ENCODE results near the gene PCBP3.
A peak's percentile ranks its signal among the peaks of the same experiment; 100 is the strongest.

PCBP3 gene

DNA sequence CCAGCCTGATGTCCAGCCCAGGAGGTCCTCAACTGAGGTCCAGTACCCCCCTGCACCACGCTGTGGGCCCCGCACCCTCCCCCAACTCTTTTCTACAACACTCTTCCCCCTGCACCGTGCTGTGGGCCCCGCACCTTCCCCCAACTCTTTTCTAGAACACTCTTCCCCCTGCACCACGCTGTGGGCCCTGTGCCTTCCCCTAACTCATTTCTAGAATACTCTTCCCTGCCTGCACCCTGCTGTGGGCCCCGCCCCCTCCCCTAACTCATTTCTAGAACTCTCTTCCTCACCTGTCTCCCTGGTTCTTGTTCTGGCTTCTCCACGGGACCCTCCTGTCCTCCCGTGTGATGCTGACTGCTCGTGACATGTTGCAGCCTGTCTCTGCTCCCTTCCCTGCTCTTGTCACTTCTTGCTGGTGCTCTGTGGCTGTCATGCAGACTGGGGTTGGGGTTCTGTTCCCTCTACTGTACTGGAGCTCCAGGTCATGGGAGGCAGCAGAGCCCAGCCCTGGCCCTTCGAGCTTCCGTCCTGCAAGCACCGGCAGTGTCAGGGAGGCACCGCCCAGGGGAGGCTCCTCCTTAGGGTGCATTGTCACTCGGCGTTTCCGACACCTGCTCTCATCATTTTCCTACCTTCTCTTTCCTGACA is 177.9 kb downstream of the PCBP3 start:
- Histone ChIP-seq H3K36me3 (ENCODE audit: insufficient read depth, insufficient read length, low read length) (no peaks in the 10 kb centered on the region), H3K4me3 (ENCODE audit: insufficient read length, low read depth) (no peak overlapping the region), H3K27me3 (ENCODE audit: insufficient read depth, insufficient read length) (peaks cover 6% of the 10 kb centered on the region), H3K9me3 (ENCODE audit: insufficient read depth, low read length) (no peaks in the 10 kb centered on the region), H3K4me1 (ENCODE audit: insufficient read depth, insufficient read length) (peaks cover 15% of the 10 kb centered on the region), H3K9ac (ENCODE audit: insufficient read length, low read depth) (peak overlapping the region; percentile 27)
- TF ChIP-seq ZNF274 (IDR thresholded peaks at IDR 0.05; ENCODE audit: low read depth, low read length) (no peak), YY1 (IDR thresholded peaks at IDR 0.05; ENCODE audit: insufficient read depth, insufficient read length) (no peak), SUZ12 (IDR thresholded peaks at IDR 0.05; ENCODE audit: extremely low read depth, insufficient read depth, insufficient read length) (no peak)
- no peak for DNase-seq (ENCODE audit: low read depth, low spot score)

DNA sequence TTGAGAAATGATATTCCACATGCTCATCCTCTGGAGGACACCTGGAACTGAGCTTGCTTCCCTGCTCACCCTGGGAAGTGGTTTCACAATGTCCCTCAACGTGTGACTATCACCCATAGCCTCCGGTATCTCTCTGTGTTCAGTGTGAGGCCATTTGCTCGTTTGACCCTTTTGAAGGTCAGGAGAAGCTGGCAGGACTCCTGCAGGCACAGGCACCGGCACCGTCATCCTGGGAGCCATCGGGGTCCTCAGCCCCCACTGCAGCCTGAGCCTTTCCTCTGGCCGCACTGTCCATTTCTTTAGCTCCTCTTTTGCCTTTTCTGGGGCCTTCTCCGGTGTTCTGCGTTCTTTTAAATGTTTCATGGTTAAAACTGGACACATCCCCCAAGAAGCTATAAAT is 178.5 kb downstream of the PCBP3 start:
- no peak overlapping the region for H3K9ac ChIP-seq (ENCODE audit: insufficient read length, low read depth)
- no peak for TF ChIP-seq YY1 (IDR thresholded peaks at IDR 0.05; ENCODE audit: insufficient read depth, insufficient read length)
- no peak for TF ChIP-seq ZNF274 (IDR thresholded peaks at IDR 0.05; ENCODE audit: low read depth, low read length)
- no peak for TF ChIP-seq SUZ12 (IDR thresholded peaks at IDR 0.05; ENCODE audit: extremely low read depth, insufficient read depth, insufficient read length)

DNA sequence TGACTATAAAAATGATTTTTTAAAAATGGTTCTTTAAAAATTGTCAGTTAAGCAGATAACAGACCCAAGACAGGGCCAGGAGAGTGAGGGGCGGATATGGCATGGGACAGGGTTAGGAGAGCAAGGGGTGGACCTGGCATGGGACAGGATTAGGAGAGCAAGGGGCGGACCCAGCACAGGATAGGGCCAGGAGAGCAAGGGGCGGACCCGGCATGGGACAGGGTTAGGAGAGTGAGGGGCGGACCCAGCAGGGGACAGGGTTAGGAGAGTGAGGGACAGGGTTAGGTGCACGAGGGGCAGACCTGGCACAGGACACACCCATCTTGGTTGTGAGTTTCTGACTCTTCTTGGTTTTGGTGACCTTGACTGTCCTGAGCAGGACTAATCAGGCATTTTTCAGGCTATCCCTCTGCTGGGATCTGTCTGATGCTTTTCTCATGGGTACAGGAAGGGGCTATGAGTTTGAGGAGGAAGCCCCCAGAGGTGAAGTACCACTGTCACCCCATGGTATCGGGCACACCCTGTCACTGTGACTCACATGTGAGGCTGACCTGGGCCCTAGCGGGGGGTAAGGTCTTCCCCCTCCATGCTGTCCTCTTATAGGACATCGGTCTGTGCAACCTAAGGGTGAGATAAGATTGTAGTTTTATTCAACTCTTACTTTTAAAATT is 179.0 kb downstream of the PCBP3 start:
- H3K4me1 ChIP-seq (ENCODE audit: insufficient read depth, insufficient read length), result peaks cover 15% of the 10 kb centered on the region
- DNase-seq (ENCODE audit: low read depth, low spot score), result no peak

More for the DNA sequence above, 178.5 kb downstream of the PCBP3 start:
- DNase-seq (ENCODE audit: low read depth, low spot score), result no peak
- H3K9me3 ChIP-seq (ENCODE audit: insufficient read depth, low read length), result no peaks in the 10 kb centered on the region
- H3K27me3 ChIP-seq (ENCODE audit: insufficient read depth, insufficient read length), result peaks cover 6% of the 10 kb centered on the region
- H3K36me3 ChIP-seq (ENCODE audit: insufficient read depth, insufficient read length, low read length), result no peaks in the 10 kb centered on the region
- H3K4me1 ChIP-seq (ENCODE audit: insufficient read depth, insufficient read length), result peaks cover 15% of the 10 kb centered on the region
- H3K4me3 ChIP-seq (ENCODE audit: insufficient read length, low read depth), result no peak overlapping the region

DNA sequence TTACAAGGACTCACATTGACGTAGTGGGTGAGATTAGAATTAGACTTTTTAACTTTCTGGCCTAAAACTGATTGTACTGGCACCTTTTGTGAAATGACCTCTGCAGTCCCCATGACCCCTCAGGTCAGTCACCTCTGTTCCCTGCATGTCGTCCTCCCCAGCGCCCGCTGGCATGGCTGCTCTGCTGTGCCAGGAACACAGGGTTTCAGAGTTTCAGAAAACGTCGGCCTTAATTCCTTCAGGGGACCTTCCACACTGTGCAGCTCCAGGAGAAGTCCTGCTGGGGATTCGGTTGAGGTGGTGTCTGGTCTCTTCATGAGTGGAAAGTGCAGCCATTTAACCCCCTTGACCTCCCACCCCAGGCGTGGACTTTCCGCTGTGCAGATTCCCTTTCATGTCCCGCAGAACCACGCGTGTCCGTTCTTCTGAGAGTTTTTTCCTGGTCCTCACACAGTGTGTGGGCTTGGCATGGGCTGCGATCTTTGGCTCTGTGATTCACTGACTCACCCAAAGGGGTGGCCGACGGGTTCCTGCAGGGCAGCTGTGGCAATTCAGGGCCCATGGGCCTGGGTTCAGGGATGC is 179.7 kb downstream of the PCBP3 start:
- TF ChIP-seq SUZ12 (IDR thresholded peaks at IDR 0.05; ENCODE audit: extremely low read depth, insufficient read depth, insufficient read length), result no peak
- TF ChIP-seq ZNF274 (IDR thresholded peaks at IDR 0.05; ENCODE audit: low read depth, low read length), result no peak
- no peak for TF ChIP-seq YY1 (IDR thresholded peaks at IDR 0.05; ENCODE audit: insufficient read depth, insufficient read length)
- H3K27me3 ChIP-seq (ENCODE audit: insufficient read depth, insufficient read length), result peaks cover 6% of the 10 kb centered on the region
- no peak for DNase-seq (ENCODE audit: low read depth, low spot score)
- no peak overlapping the region for H3K4me3 ChIP-seq (ENCODE audit: insufficient read length, low read depth)
- no peaks in the 10 kb centered on the region for H3K36me3 ChIP-seq (ENCODE audit: insufficient read depth, insufficient read length, low read length)
- H3K9me3 ChIP-seq (ENCODE audit: insufficient read depth, low read length), result no peaks in the 10 kb centered on the region
- H3K4me1 ChIP-seq (ENCODE audit: insufficient read depth, insufficient read length), result peaks cover 14% of the 10 kb centered on the region
- H3K9ac ChIP-seq (ENCODE audit: insufficient read length, low read depth), result no peak overlapping the region

More for the DNA sequence above, 179.0 kb downstream of the PCBP3 start:
- Histone ChIP-seq H3K4me3 (ENCODE audit: insufficient read length, low read depth) (no peak overlapping the region), H3K9me3 (ENCODE audit: insufficient read depth, low read length) (no peaks in the 10 kb centered on the region), H3K36me3 (ENCODE audit: insufficient read depth, insufficient read length, low read length) (no peaks in the 10 kb centered on the region), H3K27me3 (ENCODE audit: insufficient read depth, insufficient read length) (peaks cover 6% of the 10 kb centered on the region), H3K9ac (ENCODE audit: insufficient read length, low read depth) (no peak overlapping the region)
- TF ChIP-seq SUZ12 (IDR thresholded peaks at IDR 0.05; ENCODE audit: extremely low read depth, insufficient read depth, insufficient read length) (no peak), YY1 (IDR thresholded peaks at IDR 0.05; ENCODE audit: insufficient read depth, insufficient read length) (no peak), ZNF274 (IDR thresholded peaks at IDR 0.05; ENCODE audit: low read depth, low read length) (no peak)

DNA sequence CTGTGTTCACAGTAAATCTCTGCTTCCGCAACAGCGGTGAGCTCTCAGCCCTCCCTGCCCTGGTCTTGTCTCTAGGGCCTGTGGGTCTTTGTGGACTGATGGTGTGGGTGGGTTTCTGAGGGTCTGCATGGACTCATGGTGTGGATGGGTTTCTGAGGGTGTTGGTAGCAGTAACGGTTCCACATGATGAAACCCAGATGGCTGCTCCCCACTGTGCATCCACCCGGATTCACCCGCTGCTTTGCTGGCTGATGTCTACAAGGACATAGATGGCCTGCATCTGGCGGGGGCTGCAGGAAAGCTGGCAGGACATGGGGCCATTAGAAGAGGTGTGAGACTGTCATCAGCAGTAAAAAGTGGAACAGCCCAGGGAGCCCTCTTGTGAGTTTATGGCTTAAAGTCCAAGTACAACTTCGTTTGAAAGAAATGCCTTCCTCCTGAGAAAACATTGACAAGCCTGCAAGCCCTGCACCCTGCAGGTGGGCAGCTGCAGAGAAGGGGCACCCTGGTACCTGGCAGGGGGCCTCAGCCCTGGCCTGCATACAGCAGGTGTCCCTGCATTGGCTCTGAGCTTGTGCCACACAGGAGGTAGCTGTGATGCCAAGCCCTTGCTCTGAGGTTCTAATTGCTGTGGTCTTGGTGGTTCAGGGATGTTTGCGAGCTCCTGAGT is 181.2 kb downstream of the PCBP3 start:
- H3K4me1 ChIP-seq (ENCODE audit: insufficient read depth, insufficient read length), result peaks cover 11% of the 10 kb centered on the region
- H3K9me3 ChIP-seq (ENCODE audit: insufficient read depth, low read length), result no peaks in the 10 kb centered on the region
- DNase-seq (ENCODE audit: low read depth, low spot score), result no peak
- no peak overlapping the region for H3K9ac ChIP-seq (ENCODE audit: insufficient read length, low read depth)
- TF ChIP-seq ZNF274 (IDR thresholded peaks at IDR 0.05; ENCODE audit: low read depth, low read length) (no peak), YY1 (IDR thresholded peaks at IDR 0.05; ENCODE audit: insufficient read depth, insufficient read length) (no peak), SUZ12 (IDR thresholded peaks at IDR 0.05; ENCODE audit: extremely low read depth, insufficient read depth, insufficient read length) (no peak)
- no peak overlapping the region for H3K4me3 ChIP-seq (ENCODE audit: insufficient read length, low read depth)
- H3K36me3 ChIP-seq (ENCODE audit: insufficient read depth, insufficient read length, low read length), result no peaks in the 10 kb centered on the region
- H3K27me3 ChIP-seq (ENCODE audit: insufficient read depth, insufficient read length), result peaks cover 6% of the 10 kb centered on the region

DNA sequence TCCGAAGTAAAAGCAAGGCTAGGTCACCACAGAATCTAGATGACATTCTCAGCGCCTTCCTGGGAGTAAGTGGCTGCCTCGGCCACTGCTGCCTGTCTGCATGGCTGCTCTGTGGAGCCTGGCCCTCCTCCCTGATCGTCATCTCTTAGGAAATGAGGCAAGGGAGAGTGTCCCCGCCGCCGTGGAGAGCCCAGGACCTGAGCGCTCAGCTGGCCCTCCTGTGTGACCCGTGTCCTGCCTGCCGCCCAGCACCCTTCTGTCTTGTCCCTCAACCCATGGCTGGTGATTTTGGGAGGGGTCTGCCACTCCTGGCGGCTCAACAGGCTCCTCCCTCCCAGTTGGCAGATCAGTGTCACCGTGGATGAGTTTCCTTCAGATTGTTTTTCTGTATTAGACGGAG is 181.7 kb downstream of the PCBP3 start:
- TF ChIP-seq YY1 (IDR thresholded peaks at IDR 0.05; ENCODE audit: insufficient read depth, insufficient read length), result no peak
- TF ChIP-seq SUZ12 (IDR thresholded peaks at IDR 0.05; ENCODE audit: extremely low read depth, insufficient read depth, insufficient read length), result no peak
- no peaks in the 10 kb centered on the region for H3K36me3 ChIP-seq (ENCODE audit: insufficient read depth, insufficient read length, low read length)
- peaks cover 6% of the 10 kb centered on the region for H3K27me3 ChIP-seq (ENCODE audit: insufficient read depth, insufficient read length)
- peaks cover 11% of the 10 kb centered on the region for H3K4me1 ChIP-seq (ENCODE audit: insufficient read depth, insufficient read length)
- no peak for DNase-seq (ENCODE audit: low read depth, low spot score)
- no peaks in the 10 kb centered on the region for H3K9me3 ChIP-seq (ENCODE audit: insufficient read depth, low read length)
- H3K9ac ChIP-seq (ENCODE audit: insufficient read length, low read depth), result no peak overlapping the region
- H3K4me3 ChIP-seq (ENCODE audit: insufficient read length, low read depth), result no peak overlapping the region
